GM23248 (cell line): ENCODE results near the gene RASGEF1C.

Experiments
- EZH2 ChIP-seq: fragments of 200-600 bp; sonication (generic); IDR thresholded peaks from 2 replicates; pipeline ENCODE4 v1.6.1; 2018; ENCODE audit warnings: antibody characterized with exemption, mild to moderate bottlenecking; ENCODE audit not compliant: insufficient read depth, poor library complexity, severe bottlenecking
- EZH2phosphoT487 ChIP-seq: fragments of 200-600 bp; sonication (generic); IDR thresholded peaks from 2 replicates; pipeline ENCODE4 v1.6.1; 2018; ENCODE audit warnings: antibody characterized with exemption, moderate library complexity, mild to moderate bottlenecking, low read depth; ENCODE audit not compliant: insufficient read depth

- no peak for TF ChIP-seq EZH2
- TF ChIP-seq EZH2phosphoT487: no peak
Measured at GRCh38 chr5:180206993-180207392, 2.0 kb downstream of the RASGEF1C start.
